GM21723 (cell line): ENCODE measurements around the gene ZNF185.

Experiments
- ATAC-seq: cut with Tn5 transposase; IDR thresholded peaks from one replicate; pipeline ENCODE4 v1.9.1; 2021; ENCODE audit warnings: mild to moderate bottlenecking, moderate library complexity; ENCODE audit not compliant: unreplicated experiment

The ZNF185 gene

GRCh38 chrX:152915541-152916241, 17.8 kb downstream of the ZNF185 start:
- peak; percentile 84 for ATAC-seq

DNA sequence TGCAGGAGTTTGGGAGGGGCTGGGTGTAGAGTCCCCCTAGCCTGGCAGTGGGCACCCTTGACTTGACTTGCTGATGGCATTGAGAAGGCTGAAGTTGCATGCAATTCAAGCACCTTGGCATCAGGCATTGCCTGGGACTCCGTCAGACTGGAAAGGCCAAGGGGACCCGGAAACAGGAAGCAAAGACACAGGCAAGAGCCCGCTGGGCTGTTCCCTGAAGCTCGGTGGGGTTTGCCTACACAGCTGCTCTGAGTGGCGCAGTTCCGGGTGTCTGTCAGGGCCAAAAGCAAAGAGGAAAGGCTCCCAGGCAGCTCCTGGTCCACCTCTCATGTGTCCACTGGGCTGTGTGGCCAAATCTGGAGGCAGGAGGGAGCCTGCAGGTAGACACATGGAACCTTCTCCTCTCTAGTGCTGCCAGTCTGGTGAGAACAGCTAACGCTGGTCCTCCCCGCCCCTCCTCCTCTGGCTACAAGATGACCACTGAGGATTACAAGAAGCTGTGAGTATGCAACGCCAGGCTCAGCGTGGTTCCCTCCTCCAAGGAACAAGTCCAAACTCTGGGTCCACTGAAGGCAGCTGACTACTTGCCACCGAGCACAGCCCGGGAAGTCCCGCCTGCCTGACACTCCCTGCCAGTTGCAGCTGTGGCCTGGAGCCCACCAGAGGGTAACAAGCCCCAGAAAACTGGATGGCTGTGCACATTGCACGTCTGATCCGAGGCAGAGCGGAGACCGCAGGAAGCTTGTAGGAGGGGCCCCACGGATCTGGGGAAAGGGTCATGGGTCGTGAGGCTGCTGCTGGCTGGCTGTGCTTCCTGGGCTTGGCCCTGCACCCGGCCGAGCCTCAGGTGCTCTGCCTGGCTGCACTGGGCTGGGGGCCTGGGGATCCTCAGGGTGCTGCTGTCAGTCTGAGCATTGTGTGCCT, 20.1 kb downstream of the ZNF185 start:
- no peak for ATAC-seq

- no peak for ATAC-seq
Observed at GRCh38 chrX:152918707-152919106, 20.8 kb downstream of the ZNF185 start.

GRCh38 chrX:152923599-152923998, 25.7 kb downstream of the ZNF185 start:
- no peak for ATAC-seq

DNA sequence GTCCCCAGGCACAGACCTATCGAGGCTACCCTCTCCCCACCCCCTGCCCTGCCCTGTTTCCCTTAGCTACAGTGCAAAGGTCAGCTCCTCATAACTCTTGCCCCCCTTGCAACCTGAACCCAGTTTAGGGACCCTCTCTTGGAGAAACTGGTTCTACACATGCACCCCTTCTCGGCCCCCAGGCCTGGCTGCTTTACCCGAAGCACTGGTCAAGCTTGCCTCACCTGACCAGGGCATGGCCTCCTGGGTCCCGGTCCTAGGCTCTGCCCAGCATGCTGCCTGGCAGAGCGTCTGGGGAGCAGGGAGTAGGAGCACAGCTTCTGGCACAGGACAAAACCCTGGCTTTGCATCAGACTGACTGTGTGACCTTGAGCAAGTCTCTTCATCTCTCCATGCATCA, 28.0 kb downstream of the ZNF185 start:
- peak; percentile 25 for ATAC-seq

GRCh38 chrX:152926279-152926678, 28.4 kb downstream of the ZNF185 start:
- peak; percentile 85 for ATAC-seq

GRCh38 chrX:152926923-152927322, 29.1 kb downstream of the ZNF185 start:
- no peak for ATAC-seq

DNA sequence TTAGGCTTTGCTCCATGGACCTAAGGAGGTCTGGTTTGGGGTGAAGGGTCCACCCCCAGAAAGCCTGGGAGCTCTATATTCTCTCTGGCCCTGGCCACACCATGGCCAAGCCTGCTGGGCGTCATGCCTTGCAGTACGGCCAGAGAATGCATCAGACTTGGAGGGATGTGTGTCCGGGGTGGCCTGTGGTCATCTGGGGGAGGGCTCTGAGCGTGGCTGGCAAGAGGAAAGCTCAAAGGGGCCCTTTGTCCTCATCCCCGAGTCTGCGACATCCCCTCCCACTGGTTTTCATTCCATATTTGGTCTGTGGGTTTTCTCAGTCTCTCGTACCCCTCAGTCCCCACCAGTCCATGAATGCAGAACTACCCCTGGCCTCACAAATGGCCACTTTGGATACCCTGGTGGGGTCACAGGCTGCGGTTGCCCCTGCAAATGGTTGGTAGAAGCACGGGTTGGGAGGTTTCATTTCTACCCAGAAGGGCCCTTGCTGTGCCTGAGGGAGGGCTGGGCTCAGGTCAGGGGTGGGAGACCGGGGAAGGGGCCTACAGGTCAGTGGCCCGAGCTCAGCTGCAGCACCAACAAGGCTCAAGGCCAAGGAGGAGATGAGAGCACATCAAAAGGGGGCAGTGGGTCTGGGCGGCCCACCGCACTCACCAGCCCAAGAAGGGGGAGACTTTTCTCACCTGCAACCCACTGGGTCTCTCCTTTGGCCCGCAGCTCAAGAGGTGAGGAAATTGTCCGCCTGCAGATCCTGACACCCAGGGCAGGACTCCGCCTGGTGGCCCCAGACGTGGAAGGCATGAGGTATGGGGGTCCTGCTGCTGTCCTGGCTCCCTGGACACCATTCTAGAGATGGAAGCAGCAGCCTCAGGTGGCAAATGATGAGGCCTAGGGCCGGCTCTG, 30.2 kb downstream of the ZNF185 start:
- no peak for ATAC-seq

DNA sequence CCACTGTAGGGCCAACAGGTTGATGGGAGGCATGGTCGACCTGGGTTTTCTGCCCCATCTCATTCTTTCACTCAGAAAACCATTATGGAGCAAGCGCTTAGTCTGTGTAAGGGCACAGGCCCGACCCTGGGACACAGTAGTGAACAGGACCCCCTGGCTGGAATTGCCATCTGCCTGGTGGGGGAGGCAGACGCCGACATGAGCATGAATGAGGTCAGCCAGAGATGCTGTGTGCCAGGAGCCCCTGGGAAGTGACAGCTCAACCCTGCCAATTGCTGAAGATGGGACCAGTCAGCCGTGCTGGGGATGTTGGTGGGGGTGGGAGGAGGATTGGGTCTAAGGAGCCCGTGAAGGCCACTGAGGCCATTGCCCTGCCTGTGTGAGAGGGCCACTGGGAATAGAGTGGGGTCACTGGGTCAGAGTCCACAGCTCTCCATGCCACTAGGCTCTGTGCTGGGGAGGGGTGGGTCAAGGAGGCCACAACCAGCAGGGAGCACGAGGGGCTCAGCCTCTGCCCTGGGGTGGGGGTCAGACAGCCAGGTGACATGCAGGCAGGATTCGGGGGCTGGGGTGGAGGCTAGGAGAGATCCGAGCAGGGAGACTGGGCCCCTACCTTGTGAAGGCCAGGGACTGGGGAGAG, 31.0 kb downstream of the ZNF185 start:
- ATAC-seq: no peak

GRCh38 chrX:152929898-152930297, 32.0 kb downstream of the ZNF185 start:
- no peak for ATAC-seq

DNA sequence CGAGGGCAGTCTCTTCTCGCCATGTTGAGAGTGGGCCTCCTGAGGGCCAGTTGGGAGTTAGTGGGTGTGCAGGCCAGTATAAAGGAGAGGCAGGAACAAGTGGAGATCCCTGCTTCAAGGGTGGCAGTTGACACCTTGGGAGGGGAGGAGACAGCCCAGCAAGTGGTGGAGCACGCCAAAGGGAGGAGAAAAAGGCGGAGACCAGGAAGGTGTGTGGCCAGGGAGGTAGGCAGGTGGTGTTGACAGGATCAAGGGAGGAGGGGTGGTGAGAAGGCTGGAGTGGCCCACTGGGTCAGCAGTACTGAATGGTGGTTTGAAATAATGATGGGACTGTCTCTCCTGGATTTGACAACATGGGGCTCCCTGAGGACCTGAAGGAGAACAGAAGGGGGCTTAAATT, 32.6 kb downstream of the ZNF185 start:
- no peak for ATAC-seq

- no peak for ATAC-seq
Observed at GRCh38 chrX:152932144-152932543, 34.3 kb downstream of the ZNF185 start.

DNA sequence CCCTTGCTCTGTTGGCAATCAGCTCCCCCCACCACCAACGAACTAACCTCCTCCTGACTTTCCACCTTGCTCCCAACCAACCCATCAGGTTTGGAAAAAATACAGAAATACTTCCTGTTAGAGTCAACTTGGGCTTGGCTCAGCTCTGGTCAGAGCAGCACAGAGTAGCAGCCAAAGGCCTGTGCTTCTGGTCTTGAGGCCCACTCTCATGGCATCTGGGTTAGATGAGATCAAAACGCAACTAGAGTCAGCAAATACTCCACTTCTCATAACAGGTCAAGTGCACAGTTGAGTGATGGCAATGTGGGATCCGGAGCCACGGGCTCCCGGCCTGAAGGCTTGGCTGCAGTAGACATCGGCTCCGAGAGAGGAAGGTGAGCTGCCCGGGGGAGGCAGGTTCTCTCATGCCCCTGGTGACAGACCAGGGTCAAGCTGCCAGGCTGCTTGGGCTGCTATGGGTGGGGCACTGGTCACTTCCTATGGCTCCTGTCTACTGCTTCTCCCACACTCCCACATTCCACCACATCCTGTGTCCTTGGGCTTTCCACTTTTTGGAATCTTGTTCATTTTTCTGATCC, 34.8 kb downstream of the ZNF185 start:
- ATAC-seq: no peak

DNA sequence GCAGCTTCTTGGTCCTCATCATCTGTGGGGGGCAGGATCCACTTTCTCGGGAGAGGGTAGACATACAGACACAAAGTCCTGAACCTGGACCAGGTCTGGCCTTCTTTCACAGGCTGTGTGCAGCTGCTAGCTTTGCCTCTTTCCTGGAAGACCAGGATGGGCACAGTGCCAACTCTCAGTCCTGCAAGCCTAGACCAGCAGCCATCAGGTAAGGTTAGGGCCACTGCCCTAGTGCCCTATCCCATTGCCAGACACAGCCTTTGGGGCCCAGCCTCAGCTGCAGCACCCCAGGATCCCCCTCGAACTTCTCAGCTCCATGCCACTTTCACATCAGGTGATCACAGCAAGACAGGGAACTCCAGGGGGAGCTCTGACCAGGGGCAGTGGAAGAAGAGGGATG, 38.4 kb downstream of the ZNF185 start:
- ATAC-seq: no peak

- ATAC-seq: no peak
Observed at GRCh38 chrX:152937236-152937635, 39.4 kb downstream of the ZNF185 start.

GRCh38 chrX:152941328-152942076, 43.6 kb downstream of the ZNF185 start:
- peak; percentile 88 for ATAC-seq

DNA sequence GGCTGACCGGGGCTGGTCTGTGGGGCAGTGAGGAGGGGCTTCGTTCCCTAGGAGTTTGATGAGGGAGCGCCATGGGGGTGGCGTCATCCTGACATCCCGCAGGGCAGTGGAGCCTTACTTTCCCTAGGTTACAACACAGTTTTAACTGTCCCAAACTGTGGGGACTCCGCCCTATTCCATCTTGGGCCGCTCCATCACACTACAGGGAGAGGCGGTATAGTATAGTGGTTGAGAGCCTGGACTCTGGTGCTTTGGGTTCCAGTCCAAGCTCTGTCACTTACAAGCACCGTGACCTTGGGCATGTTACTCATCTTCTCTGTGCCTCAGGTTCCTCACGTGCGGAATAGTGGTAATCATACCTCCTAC, 44.2 kb downstream of the ZNF185 start:
- no peak for ATAC-seq

DNA sequence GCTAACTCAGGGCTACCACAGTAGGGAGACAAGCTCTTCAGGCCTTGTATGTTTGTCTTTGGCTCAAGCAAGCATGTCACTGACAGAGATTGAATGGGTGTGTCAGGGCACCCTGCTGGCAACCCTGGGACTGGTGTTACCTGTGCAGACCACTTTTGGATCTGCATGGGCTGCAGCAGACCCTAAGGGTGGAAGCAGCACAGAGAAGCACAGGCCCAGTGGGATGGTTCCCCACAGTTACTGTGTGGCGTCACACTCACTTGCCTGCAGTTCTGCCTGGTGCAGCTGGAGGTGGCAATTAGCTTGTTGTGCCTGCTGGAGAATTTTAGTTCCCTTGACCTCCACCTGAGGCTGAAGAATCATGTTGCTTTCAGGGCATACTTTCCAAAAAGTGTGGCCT, 46.0 kb downstream of the ZNF185 start:
- ATAC-seq: no peak
